Measurements from ENCODE around the gene LRP8. TPM values are rescaled to one million over a fixed set of nuclear protein-coding genes. Genes with fewer than 3 reads are reported as not detected.

LRP8 gene
- total RNA-seq, 2 experiments from 2014 or later = 65.1 to 82.5 TPM

- CTCF ChIA-PET = interaction anchor here (0.7 to 3.6 kb wide), 6 partner anchors 12 to 90 kb away, joined by 3 to 11 read pairs (median 4); no protein-coding TSS in a partner anchor
- ATAC-seq (no peak), DNase-seq (peak; percentile 34)
- Mint-ChIP-seq H3K4me3 (no peak overlapping the region), H3K27ac (peak overlapping the region; percentile 81), H3K4me1 (peaks cover 14% of the 10 kb centered on the region), H3K9me3 (ENCODE audit: low read depth) (no peaks in the 10 kb centered on the region), H3K27me3 (no peaks in the 10 kb centered on the region), H3K36me3 (no peaks in the 10 kb centered on the region)
Observed at GRCh38 chr1:53368314-53369033, 40.6 kb upstream of the LRP8 start.

GRCh38 chr1:53367503-53368313, 39.8 kb upstream of the LRP8 start:
- Mint-ChIP-seq H3K4me3 (peak overlapping the region; percentile 57), H3K4me1 (peaks cover 14% of the 10 kb centered on the region), H3K9me3 (ENCODE audit: low read depth) (no peaks in the 10 kb centered on the region), H3K27me3 (no peaks in the 10 kb centered on the region), H3K36me3 (no peaks in the 10 kb centered on the region), H3K27ac (peak overlapping the region; percentile 81)
- ATAC-seq = peak; percentile 93
- DNase-seq = peak; percentile 76
- CTCF ChIA-PET = interaction anchor here (0.7 to 3.6 kb wide), 6 partner anchors 11 to 89 kb away, joined by 3 to 11 read pairs (median 4); no protein-coding TSS in a partner anchor

- H3K4me3 Mint-ChIP-seq = no peak overlapping the region
- peak; percentile 35 for DNase-seq
- ATAC-seq = no peak
- no peaks in the 10 kb centered on the region for H3K27me3 Mint-ChIP-seq
- H3K4me1 Mint-ChIP-seq = peaks cover 14% of the 10 kb centered on the region
- no peaks in the 10 kb centered on the region for H3K9me3 Mint-ChIP-seq (ENCODE audit: low read depth)
- H3K36me3 Mint-ChIP-seq = no peaks in the 10 kb centered on the region
- CTCF ChIA-PET = interaction anchor here (1.1 kb wide), 1 partner anchor 89 kb away, joined by 4 read pairs; no protein-coding TSS in a partner anchor
- H3K27ac Mint-ChIP-seq = no peak overlapping the region
Observed at GRCh38 chr1:53366901-53367502, 39.1 kb upstream of the LRP8 start.

GRCh38 chr1:53365437-53366063, 37.7 kb upstream of the LRP8 start:
- Mint-ChIP-seq H3K27ac (no peak overlapping the region), H3K27me3 (no peaks in the 10 kb centered on the region), H3K4me3 (no peak overlapping the region), H3K4me1 (peaks cover 14% of the 10 kb centered on the region), H3K9me3 (ENCODE audit: low read depth) (no peaks in the 10 kb centered on the region), H3K36me3 (no peaks in the 10 kb centered on the region)
- CTCF ChIA-PET = no interaction called here
- DNase-seq = no peak
- no peak for ATAC-seq

- H3K27me3 Mint-ChIP-seq = peaks cover 13% of the 10 kb centered on the region
- DNase-seq = peak; percentile 40
- no peaks in the 10 kb centered on the region for H3K36me3 Mint-ChIP-seq
- H3K27ac Mint-ChIP-seq = no peak overlapping the region
- no peak for ATAC-seq
- peaks cover 3% of the 10 kb centered on the region for H3K9me3 Mint-ChIP-seq (ENCODE audit: low read depth)
- no peak overlapping the region for H3K4me3 Mint-ChIP-seq
- H3K4me1 Mint-ChIP-seq = peaks cover 6% of the 10 kb centered on the region
- CTCF ChIA-PET = no interaction called here
Observed at GRCh38 chr1:53362851-53363642, 35.2 kb upstream of the LRP8 start.

- Mint-ChIP-seq H3K36me3 (no peaks in the 10 kb centered on the region), H3K27me3 (peaks cover 16% of the 10 kb centered on the region), H3K4me3 (no peak overlapping the region), H3K9me3 (ENCODE audit: low read depth) (peaks cover 3% of the 10 kb centered on the region), H3K27ac (no peak overlapping the region), H3K4me1 (no peaks in the 10 kb centered on the region)
- ATAC-seq (no peak), DNase-seq (no peak)
- CTCF ChIA-PET = no interaction called here
Observed at GRCh38 chr1:53362270-53362669, 34.4 kb upstream of the LRP8 start.

- DNase-seq (no peak), ATAC-seq (no peak)
- peaks cover 5% of the 10 kb centered on the region for H3K9me3 Mint-ChIP-seq (ENCODE audit: low read depth)
- no peaks in the 10 kb centered on the region for H3K4me1 Mint-ChIP-seq
- H3K27ac Mint-ChIP-seq = no peak overlapping the region
- peaks cover 21% of the 10 kb centered on the region for H3K27me3 Mint-ChIP-seq
- H3K4me3 Mint-ChIP-seq = no peak overlapping the region
- CTCF ChIA-PET = no interaction called here
- H3K36me3 Mint-ChIP-seq = peaks cover 2% of the 10 kb centered on the region
Observed at GRCh38 chr1:53361541-53361961, 33.7 kb upstream of the LRP8 start.

- CTCF ChIA-PET = no interaction called here
- ATAC-seq = no peak
- Mint-ChIP-seq H3K4me3 (no peak overlapping the region), H3K4me1 (no peaks in the 10 kb centered on the region), H3K27ac (no peak overlapping the region), H3K36me3 (peaks cover 2% of the 10 kb centered on the region), H3K9me3 (ENCODE audit: low read depth) (peaks cover 5% of the 10 kb centered on the region), H3K27me3 (peaks cover 25% of the 10 kb centered on the region)
- no peak for DNase-seq
Observed at GRCh38 chr1:53359934-53360276, 32.0 kb upstream of the LRP8 start.

- ATAC-seq = no peak
- peaks cover 2% of the 10 kb centered on the region for H3K36me3 Mint-ChIP-seq
- H3K27me3 Mint-ChIP-seq = peaks cover 25% of the 10 kb centered on the region
- H3K4me3 Mint-ChIP-seq = no peak overlapping the region
- peak; percentile 33 for DNase-seq
- no peaks in the 10 kb centered on the region for H3K4me1 Mint-ChIP-seq
- H3K9me3 Mint-ChIP-seq (ENCODE audit: low read depth) = peaks cover 5% of the 10 kb centered on the region
- CTCF ChIA-PET = no interaction called here
- no peak overlapping the region for H3K27ac Mint-ChIP-seq
Observed at GRCh38 chr1:53359225-53359933, 31.5 kb upstream of the LRP8 start.

- peaks cover 2% of the 10 kb centered on the region for H3K36me3 Mint-ChIP-seq
- H3K27me3 Mint-ChIP-seq = peaks cover 28% of the 10 kb centered on the region
- ATAC-seq = no peak
Observed at GRCh38 chr1:53356637-53357036, 28.8 kb upstream of the LRP8 start.

GRCh38 chr1:53354119-53354518, 26.2 kb upstream of the LRP8 start:
- H3K4me3 Mint-ChIP-seq = no peak overlapping the region
- DNase-seq (no peak), ATAC-seq (no peak)
- peaks cover 24% of the 10 kb centered on the region for H3K27me3 Mint-ChIP-seq
- peaks cover 5% of the 10 kb centered on the region for H3K9me3 Mint-ChIP-seq (ENCODE audit: low read depth)
- H3K4me1 Mint-ChIP-seq = no peaks in the 10 kb centered on the region
- peaks cover 2% of the 10 kb centered on the region for H3K36me3 Mint-ChIP-seq
- CTCF ChIA-PET = no interaction called here
- H3K27ac Mint-ChIP-seq = no peak overlapping the region

More at GRCh38 chr1:53356637-53357036, 28.8 kb upstream of the LRP8 start:
- no peak for DNase-seq
- H3K9me3 Mint-ChIP-seq (ENCODE audit: low read depth) = peaks cover 5% of the 10 kb centered on the region
- CTCF ChIA-PET = interaction anchor here (1.0 to 1.5 kb wide), 2 partner anchors 11 to 18 kb away, joined by 3 to 4 read pairs; no protein-coding TSS in a partner anchor
- H3K4me3 Mint-ChIP-seq = no peak overlapping the region
- no peaks in the 10 kb centered on the region for H3K4me1 Mint-ChIP-seq
- H3K27ac Mint-ChIP-seq = no peak overlapping the region

- peaks cover 2% of the 10 kb centered on the region for H3K36me3 Mint-ChIP-seq
- DNase-seq (no peak), ATAC-seq (no peak)
- peaks cover 2% of the 10 kb centered on the region for H3K9me3 Mint-ChIP-seq (ENCODE audit: low read depth)
- CTCF ChIA-PET = no interaction called here
- H3K4me1 Mint-ChIP-seq = no peaks in the 10 kb centered on the region
- peaks cover 12% of the 10 kb centered on the region for H3K27me3 Mint-ChIP-seq
- H3K4me3 Mint-ChIP-seq = no peak overlapping the region
- H3K27ac Mint-ChIP-seq = no peak overlapping the region
Observed at GRCh38 chr1:53352561-53352960, 24.7 kb upstream of the LRP8 start.
